ENCODE measurements around the gene CPS1.

DNA sequence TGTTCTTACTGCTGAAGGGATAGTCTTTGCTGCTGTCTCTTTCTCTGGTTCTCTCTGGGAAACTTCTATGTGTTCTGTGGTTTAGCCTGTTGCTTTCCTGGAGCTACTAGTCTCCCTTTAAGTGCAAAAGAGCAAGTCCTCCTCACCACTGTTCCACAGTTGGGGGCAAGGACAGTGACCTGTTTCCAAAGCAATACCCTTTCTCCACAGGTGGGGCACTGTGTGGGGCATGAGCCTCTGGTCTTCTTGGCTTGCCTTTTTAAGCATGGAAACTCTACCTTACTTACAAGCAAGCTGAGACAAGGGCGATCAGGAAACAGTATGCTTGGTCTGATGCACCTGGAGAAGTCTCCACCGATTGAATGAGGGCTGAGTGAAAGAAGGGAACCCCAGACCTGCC, 156.7 kb downstream of the CPS1 start:
- TF ChIP-seq, protein P1, sequence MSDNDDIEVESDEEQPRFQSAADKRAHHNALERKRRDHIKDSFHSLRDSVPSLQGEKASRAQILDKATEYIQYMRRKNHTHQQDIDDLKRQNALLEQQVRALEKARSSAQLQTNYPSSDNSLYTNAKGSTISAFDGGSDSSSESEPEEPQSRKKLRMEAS (IDR thresholded peaks at IDR 0.05; ENCODE audit: insufficient read depth, insufficient read length) = no peak
- no peak for TF ChIP-seq MYC (IDR thresholded peaks at IDR 0.05; ENCODE audit: low read depth, low read length)
- TF ChIP-seq CTCF (IDR thresholded peaks at IDR 0.05; ENCODE audit: extremely low read depth in 1 of 2, insufficient read depth in 1 of 2, low read depth in 1 of 2, low read length in 2 of 2) = no peak
- no peak for TF ChIP-seq POLR2AphosphoS5 (IDR thresholded peaks at IDR 0.05; ENCODE audit: insufficient read depth, low read depth, low read length)
- TF ChIP-seq POLR2A (IDR thresholded peaks at IDR 0.05; ENCODE audit: low read depth, low read length) = no peak
- no peak for TF ChIP-seq EZH2 (IDR thresholded peaks at IDR 0.05; ENCODE audit: borderline replicate concordance, low read depth, low read length, severe bottlenecking)
- TF ChIP-seq JUN (IDR thresholded peaks at IDR 0.05; ENCODE audit: borderline replicate concordance, insufficient read depth, insufficient read length, low read depth) = no peak
- no peak for TF ChIP-seq GATA2 (IDR thresholded peaks at IDR 0.05; ENCODE audit: insufficient read depth, insufficient read length, low read depth, low read length)
- TF ChIP-seq FOS (IDR thresholded peaks at IDR 0.05; ENCODE audit: borderline replicate concordance, insufficient read depth, low read length) = no peak
